B cell (primary cell): ENCODE data around the gene LMO7.
"Not testable (repeated sequence)": the region's sequence is repeated elsewhere in the genome, so short reads cannot be mapped to it uniquely, and the experiment has no call there.

Experiments used
- CTCF ChIP-seq: fragments of 200-600 bp; IDR thresholded peaks from one replicate; pipeline ENCODE4 v1.8.0; 2022; ENCODE audit warnings: antibody characterized with exemption, mild to moderate bottlenecking
- EZH2 ChIP-seq: IDR thresholded peaks from 2 replicates; pipeline ENCODE4 v1.6.1; 2012; ENCODE audit warnings: borderline replicate concordance, low read depth, mild to moderate bottlenecking, moderate library complexity, low read length; ENCODE audit not compliant: insufficient read depth, poor library complexity, severe bottlenecking

- TF ChIP-seq CTCF, EZH2: not testable (repeated sequence)
These were observed 144.0 kb downstream of the LMO7 start for GRCh38 chr13:75780103-75780502.
